ENCODE data around the gene CD99. TPM values are rescaled to one million over a fixed set of nuclear protein-coding genes. Genes with fewer than 3 reads are reported as not detected.
"Not testable (repeated sequence)": the region's sequence is repeated elsewhere in the genome, so short reads cannot be mapped to it uniquely, and the experiment has no call there.

Gene CD99
- total RNA-seq, 1 experiment from 2014 or later: 1,443 TPM

DNA sequence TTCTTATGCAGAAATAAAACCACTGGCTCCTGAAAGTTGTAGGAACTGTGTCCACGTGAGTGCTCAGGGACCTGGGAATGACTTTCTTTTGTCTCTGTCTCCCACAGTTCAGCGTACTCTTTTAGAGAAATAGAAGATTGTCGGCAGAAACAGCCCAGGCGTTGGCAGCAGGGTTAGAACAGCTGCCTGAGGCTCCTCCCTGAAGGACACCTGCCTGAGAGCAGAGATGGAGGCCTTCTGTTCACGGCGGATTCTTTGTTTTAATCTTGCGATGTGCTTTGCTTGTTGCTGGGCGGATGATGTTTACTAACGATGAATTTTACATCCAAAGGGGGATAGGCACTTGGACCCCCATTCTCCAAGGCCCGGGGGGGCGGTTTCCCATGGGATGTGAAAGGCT, 49.6 kb downstream of the CD99 start:
- intact Hi-C loops (cut with micrococcal nuclease; ENCODE audit: unreplicated experiment): no loop called here
- Histone ChIP-seq H3K9me3 (ENCODE audit: low read depth, low read length, poor library complexity, severe bottlenecking) (no peaks in the 10 kb centered on the region), H3K27ac (ENCODE audit: low read depth, low read length, poor library complexity, severe bottlenecking) (no peak overlapping the region), H3K4me3 (ENCODE audit: low read depth, low read length, poor library complexity, severe bottlenecking) (no peak overlapping the region), H3K36me3 (ENCODE audit: insufficient read depth, low read length, poor library complexity, severe bottlenecking) (peaks cover 69% of the 10 kb centered on the region), H3K4me1 (ENCODE audit: insufficient read depth, low read length, poor library complexity, severe bottlenecking) (no peaks in the 10 kb centered on the region), H3K27me3 (replicated peaks; ENCODE audit: insufficient read depth, low read depth, low read length, poor library complexity) (no peaks in the 10 kb centered on the region)
- BruUV-seq (replicated peaks): TSS peak; percentile 90
- no peak for DNase-seq (ENCODE audit: low spot score)
- POLR2A ChIA-PET (ENCODE audit: low non-redundant PET): no interaction called here
- TF ChIP-seq, protein P1, sequence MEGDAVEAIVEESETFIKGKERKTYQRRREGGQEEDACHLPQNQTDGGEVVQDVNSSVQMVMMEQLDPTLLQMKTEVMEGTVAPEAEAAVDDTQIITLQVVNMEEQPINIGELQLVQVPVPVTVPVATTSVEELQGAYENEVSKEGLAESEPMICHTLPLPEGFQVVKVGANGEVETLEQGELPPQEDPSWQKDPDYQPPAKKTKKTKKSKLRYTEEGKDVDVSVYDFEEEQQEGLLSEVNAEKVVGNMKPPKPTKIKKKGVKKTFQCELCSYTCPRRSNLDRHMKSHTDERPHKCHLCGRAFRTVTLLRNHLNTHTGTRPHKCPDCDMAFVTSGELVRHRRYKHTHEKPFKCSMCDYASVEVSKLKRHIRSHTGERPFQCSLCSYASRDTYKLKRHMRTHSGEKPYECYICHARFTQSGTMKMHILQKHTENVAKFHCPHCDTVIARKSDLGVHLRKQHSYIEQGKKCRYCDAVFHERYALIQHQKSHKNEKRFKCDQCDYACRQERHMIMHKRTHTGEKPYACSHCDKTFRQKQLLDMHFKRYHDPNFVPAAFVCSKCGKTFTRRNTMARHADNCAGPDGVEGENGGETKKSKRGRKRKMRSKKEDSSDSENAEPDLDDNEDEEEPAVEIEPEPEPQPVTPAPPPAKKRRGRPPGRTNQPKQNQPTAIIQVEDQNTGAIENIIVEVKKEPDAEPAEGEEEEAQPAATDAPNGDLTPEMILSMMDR (conservative IDR thresholded peaks at IDR 0.05; ENCODE audit: low read depth, low read length): no peak
- no peak for TF ChIP-seq EZH2 (IDR thresholded peaks at IDR 0.05; ENCODE audit: borderline replicate concordance, low read depth, low read length, poor library complexity, severe bottlenecking)
- CTCF ChIA-PET: no interaction called here

DNA sequence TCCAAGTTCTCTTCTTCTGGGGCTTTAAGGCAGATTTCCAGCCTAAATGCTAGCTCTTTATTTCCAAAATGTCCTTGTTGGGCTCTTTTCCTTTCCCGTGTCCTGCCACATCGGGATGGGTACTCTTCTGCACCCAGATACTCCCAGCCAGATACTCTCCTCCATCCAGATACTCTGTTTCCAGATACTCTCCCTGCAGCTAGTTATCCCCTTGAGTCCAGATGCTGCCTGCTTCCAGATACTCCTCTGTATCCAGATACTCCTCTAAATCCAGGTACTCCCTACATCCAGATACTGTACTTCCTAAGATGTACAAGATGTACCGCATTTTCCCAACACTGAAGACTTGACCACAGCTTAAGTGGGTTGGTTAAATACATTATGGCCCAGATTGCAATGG, 50.3 kb downstream of the CD99 start:
- BruUV-seq (replicated peaks): no TSS peak
- intact Hi-C loops (cut with micrococcal nuclease; ENCODE audit: unreplicated experiment): no loop called here

DNA sequence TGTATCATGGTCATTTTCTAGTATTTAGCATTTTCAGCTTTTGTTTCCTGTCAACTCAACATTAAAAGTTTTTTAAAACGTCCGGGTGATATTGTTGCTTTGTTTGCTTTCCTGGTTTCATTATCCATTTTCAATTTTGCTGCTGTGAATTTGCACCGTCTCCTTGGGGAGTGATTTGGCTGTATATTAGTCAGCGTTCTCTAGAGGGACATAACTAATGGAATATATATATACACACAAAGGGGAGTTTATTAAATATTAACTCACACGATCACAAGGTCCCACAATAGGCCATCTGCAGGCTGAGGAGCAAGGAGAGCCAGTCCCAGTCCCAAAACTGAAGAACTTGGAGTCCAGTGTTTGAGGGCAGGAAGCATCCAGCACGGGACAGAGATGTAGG, 55.2 kb downstream of the CD99 start:
- DNase-seq (ENCODE audit: low spot score); H3K27me3 ChIP-seq (replicated peaks; ENCODE audit: insufficient read depth, low read depth, low read length, poor library complexity); H3K9me3 ChIP-seq (ENCODE audit: low read depth, low read length, poor library complexity, severe bottlenecking); POLR2A ChIA-PET (ENCODE audit: low non-redundant PET); intact Hi-C loops (cut with micrococcal nuclease; ENCODE audit: unreplicated experiment); H3K4me3 ChIP-seq (ENCODE audit: low read depth, low read length, poor library complexity, severe bottlenecking); CTCF ChIA-PET; BruUV-seq (replicated peaks): not testable (repeated sequence)
- peaks cover 30% of the 10 kb centered on the region for H3K4me1 ChIP-seq (ENCODE audit: insufficient read depth, low read length, poor library complexity, severe bottlenecking)
- peaks cover 21% of the 10 kb centered on the region for H3K36me3 ChIP-seq (ENCODE audit: insufficient read depth, low read length, poor library complexity, severe bottlenecking)
- H3K27ac ChIP-seq (ENCODE audit: low read depth, low read length, poor library complexity, severe bottlenecking): peak overlapping the region; percentile 64

More for the DNA sequence above, 50.3 kb downstream of the CD99 start:
- no peaks in the 10 kb centered on the region for H3K9me3 ChIP-seq (ENCODE audit: low read depth, low read length, poor library complexity, severe bottlenecking)
- ChIA-PET CTCF (no interaction called here), POLR2A (ENCODE audit: low non-redundant PET) (no interaction called here)
- H3K4me1 ChIP-seq (ENCODE audit: insufficient read depth, low read length, poor library complexity, severe bottlenecking): peaks cover 7% of the 10 kb centered on the region
- H3K4me3 ChIP-seq (ENCODE audit: low read depth, low read length, poor library complexity, severe bottlenecking): no peak overlapping the region
- TF ChIP-seq, protein P1 (conservative IDR thresholded peaks at IDR 0.05; ENCODE audit: low read depth, low read length): no peak
- TF ChIP-seq EZH2 (IDR thresholded peaks at IDR 0.05; ENCODE audit: borderline replicate concordance, low read depth, low read length, poor library complexity, severe bottlenecking): no peak
- H3K27ac ChIP-seq (ENCODE audit: low read depth, low read length, poor library complexity, severe bottlenecking): no peak overlapping the region
- H3K27me3 ChIP-seq (replicated peaks; ENCODE audit: insufficient read depth, low read depth, low read length, poor library complexity): no peaks in the 10 kb centered on the region
- peaks cover 62% of the 10 kb centered on the region for H3K36me3 ChIP-seq (ENCODE audit: insufficient read depth, low read length, poor library complexity, severe bottlenecking)
- DNase-seq (ENCODE audit: low spot score): no peak

GRCh38 chrX:2748171-2748814, 57.2 kb downstream of the CD99 start:
- BruUV-seq (replicated peaks): no TSS peak
- DNase-seq (ENCODE audit: low spot score): no peak
- no peak overlapping the region for H3K4me3 ChIP-seq (ENCODE audit: low read depth, low read length, poor library complexity, severe bottlenecking)
- ChIA-PET POLR2A (ENCODE audit: low non-redundant PET) (no interaction called here), CTCF (no interaction called here)
- peak overlapping the region; percentile 78 for H3K27ac ChIP-seq (ENCODE audit: low read depth, low read length, poor library complexity, severe bottlenecking)
- peaks cover 2% of the 10 kb centered on the region for H3K36me3 ChIP-seq (ENCODE audit: insufficient read depth, low read length, poor library complexity, severe bottlenecking)
- H3K4me1 ChIP-seq (ENCODE audit: insufficient read depth, low read length, poor library complexity, severe bottlenecking): peaks cover 33% of the 10 kb centered on the region
- TF ChIP-seq, protein P1 (conservative IDR thresholded peaks at IDR 0.05; ENCODE audit: low read depth, low read length): no peak
- no peak for TF ChIP-seq EZH2 (IDR thresholded peaks at IDR 0.05; ENCODE audit: borderline replicate concordance, low read depth, low read length, poor library complexity, severe bottlenecking)
- H3K9me3 ChIP-seq (ENCODE audit: low read depth, low read length, poor library complexity, severe bottlenecking): no peaks in the 10 kb centered on the region
- intact Hi-C loops (cut with micrococcal nuclease; ENCODE audit: unreplicated experiment): no loop called here
- no peaks in the 10 kb centered on the region for H3K27me3 ChIP-seq (replicated peaks; ENCODE audit: insufficient read depth, low read depth, low read length, poor library complexity)
